ENCODE results near the gene EFCC1.

The EFCC1 gene

GRCh38 chr3:129005526-129006303 is 4.6 kb downstream of the EFCC1 start:
- peaks cover 67% of the 10 kb centered on the region for H3K27me3 ChIP-seq (replicated peaks; ENCODE audit: control insufficient read depth, insufficient read depth, low read length)
- no peak overlapping the region for H3K4me3 ChIP-seq (ENCODE audit: low read length)
- no peaks in the 10 kb centered on the region for H3K36me3 ChIP-seq (ENCODE audit: control insufficient read depth, insufficient read depth, low read length, severe bottlenecking)

DNA sequence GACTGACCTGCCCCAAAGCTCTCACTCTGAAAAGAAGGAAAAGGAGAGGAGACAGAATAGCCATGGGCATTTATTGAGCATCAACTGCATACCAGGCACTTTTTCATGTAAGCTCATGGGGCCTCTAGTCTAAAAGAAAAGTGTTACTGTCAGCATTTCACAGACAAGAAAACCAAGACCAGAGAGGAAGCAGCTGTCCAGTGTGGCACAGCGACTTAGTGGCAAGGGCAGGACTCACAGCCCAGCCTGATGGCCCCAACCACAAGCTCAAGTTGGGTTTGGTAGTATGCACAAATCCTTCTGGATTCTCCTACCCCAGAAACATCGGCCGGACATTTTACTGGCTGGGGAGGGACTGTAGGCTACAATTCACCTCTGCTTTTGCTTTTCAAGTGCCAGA is 5.8 kb downstream of the EFCC1 start:
- no peaks in the 10 kb centered on the region for H3K9me3 ChIP-seq (ENCODE audit: control insufficient read depth, low read length)
- no peak overlapping the region for H3K4me3 ChIP-seq (ENCODE audit: low read length)
- no peaks in the 10 kb centered on the region for H3K4me1 ChIP-seq (ENCODE audit: control insufficient read depth, insufficient read depth, low read length)
- no peak overlapping the region for H3K9ac ChIP-seq (ENCODE audit: low read length)
- H3K27me3 ChIP-seq (replicated peaks; ENCODE audit: control insufficient read depth, insufficient read depth, low read length), result peaks cover 58% of the 10 kb centered on the region
- H3K36me3 ChIP-seq (ENCODE audit: control insufficient read depth, insufficient read depth, low read length, severe bottlenecking), result no peaks in the 10 kb centered on the region
- DNase-seq (ENCODE audit: low read depth), result no peak

More at GRCh38 chr3:129005526-129006303, 4.6 kb downstream of the EFCC1 start:
- Histone ChIP-seq H3K4me1 (ENCODE audit: control insufficient read depth, insufficient read depth, low read length) (no peaks in the 10 kb centered on the region), H3K9ac (ENCODE audit: low read length) (no peak overlapping the region), H3K9me3 (ENCODE audit: control insufficient read depth, low read length) (no peaks in the 10 kb centered on the region)
- peak; percentile 25 for DNase-seq (ENCODE audit: low read depth)

DNA sequence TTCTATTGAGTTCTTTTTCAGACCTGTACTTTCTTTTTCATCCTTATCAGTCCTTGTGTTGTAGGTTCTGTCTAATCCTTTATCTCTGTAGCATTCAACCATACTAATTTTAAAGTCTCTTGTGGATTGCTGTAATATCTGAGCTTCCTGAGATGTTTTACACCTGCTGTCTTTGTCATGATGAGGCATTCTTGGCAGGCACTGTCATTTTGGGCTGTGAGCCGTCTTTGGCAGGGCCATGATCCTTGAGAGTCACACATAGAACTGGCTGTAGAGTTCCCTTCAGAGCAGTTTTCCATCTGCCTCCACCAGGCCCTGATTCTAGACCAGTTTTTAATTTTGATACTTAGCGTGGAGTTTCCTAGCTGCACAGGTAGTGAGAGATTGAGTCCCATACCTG is 6.7 kb downstream of the EFCC1 start:
- H3K9ac ChIP-seq (ENCODE audit: low read length), result no peak overlapping the region
- no peak for DNase-seq (ENCODE audit: low read depth)
- H3K9me3 ChIP-seq (ENCODE audit: control insufficient read depth, low read length), result no peaks in the 10 kb centered on the region
- H3K36me3 ChIP-seq (ENCODE audit: control insufficient read depth, insufficient read depth, low read length, severe bottlenecking), result no peaks in the 10 kb centered on the region
- H3K4me3 ChIP-seq (ENCODE audit: low read length), result no peak overlapping the region
- no peaks in the 10 kb centered on the region for H3K4me1 ChIP-seq (ENCODE audit: control insufficient read depth, insufficient read depth, low read length)
- H3K27me3 ChIP-seq (replicated peaks; ENCODE audit: control insufficient read depth, insufficient read depth, low read length), result peaks cover 51% of the 10 kb centered on the region

DNA sequence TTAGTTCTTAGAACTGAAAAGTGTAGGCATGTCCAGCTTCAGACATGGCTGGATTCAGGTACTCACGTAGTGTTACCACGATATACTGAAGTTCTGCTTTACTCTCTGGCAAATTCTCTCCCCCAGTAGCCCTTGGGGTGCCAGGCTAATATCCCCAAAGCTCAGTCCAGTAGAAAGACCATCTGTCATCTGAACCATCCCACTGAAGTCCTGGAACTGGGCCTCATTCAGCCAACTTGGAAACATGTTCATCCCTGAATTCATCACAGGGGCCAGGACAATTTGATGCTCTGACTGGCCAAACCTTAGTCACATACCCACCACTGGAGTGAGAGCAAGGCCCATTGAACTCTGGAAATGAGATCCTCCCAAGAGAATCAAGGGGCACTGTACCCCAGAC is 8.2 kb downstream of the EFCC1 start:
- no peak for DNase-seq (ENCODE audit: low read depth)
- Histone ChIP-seq H3K9me3 (ENCODE audit: control insufficient read depth, low read length) (no peaks in the 10 kb centered on the region), H3K4me3 (ENCODE audit: low read length) (no peak overlapping the region), H3K36me3 (ENCODE audit: control insufficient read depth, insufficient read depth, low read length, severe bottlenecking) (no peaks in the 10 kb centered on the region), H3K27me3 (replicated peaks; ENCODE audit: control insufficient read depth, insufficient read depth, low read length) (peaks cover 42% of the 10 kb centered on the region), H3K9ac (ENCODE audit: low read length) (no peak overlapping the region), H3K4me1 (ENCODE audit: control insufficient read depth, insufficient read depth, low read length) (no peaks in the 10 kb centered on the region)

GRCh38 chr3:129010310-129010956 is 9.3 kb downstream of the EFCC1 start:
- no peaks in the 10 kb centered on the region for H3K36me3 ChIP-seq (ENCODE audit: control insufficient read depth, insufficient read depth, low read length, severe bottlenecking)
- no peak overlapping the region for H3K9ac ChIP-seq (ENCODE audit: low read length)
- H3K4me1 ChIP-seq (ENCODE audit: control insufficient read depth, insufficient read depth, low read length), result no peaks in the 10 kb centered on the region
- peaks cover 38% of the 10 kb centered on the region for H3K27me3 ChIP-seq (replicated peaks; ENCODE audit: control insufficient read depth, insufficient read depth, low read length)
- no peak overlapping the region for H3K4me3 ChIP-seq (ENCODE audit: low read length)
- no peaks in the 10 kb centered on the region for H3K9me3 ChIP-seq (ENCODE audit: control insufficient read depth, low read length)
- DNase-seq (ENCODE audit: low read depth), result no peak

DNA sequence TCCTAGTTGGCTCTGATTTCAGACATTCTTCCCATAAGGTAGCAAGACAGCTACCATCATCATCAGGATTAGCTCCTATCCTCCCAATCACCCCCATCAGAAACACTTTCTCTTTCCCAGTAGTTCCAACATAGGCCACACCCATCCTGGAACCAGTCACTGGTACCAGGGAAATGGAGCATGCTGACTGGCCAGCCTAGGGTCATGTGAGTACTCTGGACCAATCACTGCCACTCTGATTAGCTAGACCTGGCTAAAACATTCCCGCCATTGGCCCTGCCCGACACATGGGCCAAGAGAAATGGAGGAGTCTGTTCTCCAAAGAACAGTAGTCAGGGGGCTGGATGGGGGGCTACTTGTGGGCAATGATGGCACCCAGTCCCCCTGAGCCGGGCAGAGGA is 12.4 kb downstream of the EFCC1 start:
- Histone ChIP-seq H3K27me3 (replicated peaks; ENCODE audit: control insufficient read depth, insufficient read depth, low read length) (peaks cover 18% of the 10 kb centered on the region), H3K36me3 (ENCODE audit: control insufficient read depth, insufficient read depth, low read length, severe bottlenecking) (no peaks in the 10 kb centered on the region), H3K4me1 (ENCODE audit: control insufficient read depth, insufficient read depth, low read length) (no peaks in the 10 kb centered on the region), H3K9me3 (ENCODE audit: control insufficient read depth, low read length) (no peaks in the 10 kb centered on the region), H3K4me3 (ENCODE audit: low read length) (no peak overlapping the region), H3K9ac (ENCODE audit: low read length) (no peak overlapping the region)
- DNase-seq (ENCODE audit: low read depth), result no peak

DNA sequence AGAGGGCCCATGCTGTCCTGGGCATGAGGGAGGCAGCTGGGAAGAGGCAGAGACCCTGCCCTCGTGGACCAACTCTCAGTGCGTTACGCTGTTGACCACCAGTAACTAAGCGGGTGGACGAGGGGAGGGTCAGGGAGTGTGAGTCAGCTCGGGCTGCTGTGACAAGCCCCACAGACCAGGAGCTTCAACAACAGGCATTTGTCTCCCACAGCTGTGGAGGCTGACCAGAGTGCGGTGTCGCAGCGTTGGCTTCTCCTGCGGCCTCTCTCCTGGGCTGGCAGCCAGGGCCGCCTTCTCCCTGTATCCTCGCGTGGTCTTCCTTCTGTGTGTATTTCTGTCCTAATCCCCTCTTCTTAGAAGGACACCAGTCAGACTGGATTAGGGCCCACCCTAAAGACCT is 13.0 kb downstream of the EFCC1 start:
- H3K36me3 ChIP-seq (ENCODE audit: control insufficient read depth, insufficient read depth, low read length, severe bottlenecking), result no peaks in the 10 kb centered on the region
- H3K27me3 ChIP-seq (replicated peaks; ENCODE audit: control insufficient read depth, insufficient read depth, low read length), result peaks cover 23% of the 10 kb centered on the region
- no peaks in the 10 kb centered on the region for H3K4me1 ChIP-seq (ENCODE audit: control insufficient read depth, insufficient read depth, low read length)
- no peak overlapping the region for H3K4me3 ChIP-seq (ENCODE audit: low read length)
- H3K9ac ChIP-seq (ENCODE audit: low read length), result no peak overlapping the region
- no peaks in the 10 kb centered on the region for H3K9me3 ChIP-seq (ENCODE audit: control insufficient read depth, low read length)
- DNase-seq (ENCODE audit: low read depth), result no peak

DNA sequence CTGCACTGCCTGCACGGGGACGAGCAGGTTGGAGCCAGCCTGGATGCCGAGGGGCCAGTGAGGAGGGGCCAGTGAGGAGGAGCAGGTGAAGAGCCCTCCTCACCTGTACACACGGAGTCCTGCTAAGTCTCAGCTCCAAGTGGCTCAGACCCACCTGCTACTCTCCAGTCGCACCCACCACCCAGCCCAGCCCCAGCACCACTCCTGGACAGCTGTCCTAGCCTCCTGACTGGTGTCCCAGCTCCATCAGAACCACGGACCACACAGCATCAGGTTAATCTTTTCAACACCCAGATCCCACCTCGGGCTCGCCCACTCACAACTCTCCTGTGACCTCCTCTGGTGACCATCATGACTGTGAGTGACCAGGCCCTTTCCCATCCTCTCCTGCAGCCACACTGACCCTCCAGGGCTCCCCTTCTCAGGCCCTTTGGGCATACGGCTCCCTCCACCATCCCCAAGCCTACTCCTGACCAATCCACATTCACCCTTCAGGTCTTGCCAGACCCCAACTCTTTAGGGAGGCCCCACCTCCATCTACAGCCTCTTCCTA is 13.8 kb downstream of the EFCC1 start:
- Histone ChIP-seq H3K4me1 (ENCODE audit: control insufficient read depth, insufficient read depth, low read length) (no peaks in the 10 kb centered on the region), H3K9me3 (ENCODE audit: control insufficient read depth, low read length) (no peaks in the 10 kb centered on the region), H3K27me3 (replicated peaks; ENCODE audit: control insufficient read depth, insufficient read depth, low read length) (peaks cover 20% of the 10 kb centered on the region), H3K9ac (ENCODE audit: low read length) (no peak overlapping the region), H3K4me3 (ENCODE audit: low read length) (no peak overlapping the region), H3K36me3 (ENCODE audit: control insufficient read depth, insufficient read depth, low read length, severe bottlenecking) (no peaks in the 10 kb centered on the region)
- DNase-seq (ENCODE audit: low read depth), result no peak

DNA sequence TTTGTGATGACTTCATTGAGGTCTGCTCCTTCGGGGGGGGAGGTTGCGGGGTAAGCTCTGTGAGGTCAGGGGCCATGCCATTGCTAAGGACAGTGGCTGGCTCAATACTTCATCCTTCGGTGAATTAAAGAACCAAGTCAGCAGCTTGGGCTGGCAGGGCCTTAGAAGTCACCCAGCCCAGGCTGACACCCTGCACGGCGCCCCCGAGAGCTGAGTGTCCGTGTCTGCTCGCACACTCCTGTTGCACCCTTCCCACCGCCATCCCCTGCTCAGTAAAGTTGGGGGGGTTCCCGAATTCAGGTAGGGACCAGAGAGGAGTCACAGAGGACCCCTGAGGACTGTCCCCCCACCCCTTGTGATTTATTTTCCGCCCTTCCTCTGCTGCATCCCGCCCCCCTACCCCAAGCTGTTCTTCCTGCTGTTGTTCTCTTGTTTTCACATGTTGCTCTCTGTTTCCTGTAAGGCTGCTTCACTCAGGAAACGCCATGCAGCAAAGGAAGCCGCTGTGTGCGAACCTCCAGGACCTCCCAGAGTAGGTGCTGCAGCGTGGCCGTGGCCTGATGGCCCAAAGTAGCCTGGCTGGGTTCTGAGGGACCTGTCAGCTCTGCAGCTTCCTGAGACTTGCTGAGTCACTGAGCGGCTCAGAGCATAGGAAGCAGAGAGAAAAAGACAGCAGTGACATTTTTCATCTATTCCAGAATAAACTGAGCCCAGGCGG is 14.4 kb downstream of the EFCC1 start:
- H3K9ac ChIP-seq (ENCODE audit: low read length), result no peak overlapping the region
- peaks cover 20% of the 10 kb centered on the region for H3K27me3 ChIP-seq (replicated peaks; ENCODE audit: control insufficient read depth, insufficient read depth, low read length)
- no peaks in the 10 kb centered on the region for H3K9me3 ChIP-seq (ENCODE audit: control insufficient read depth, low read length)
- no peak for DNase-seq (ENCODE audit: low read depth)
- no peak overlapping the region for H3K4me3 ChIP-seq (ENCODE audit: low read length)
- no peaks in the 10 kb centered on the region for H3K36me3 ChIP-seq (ENCODE audit: control insufficient read depth, insufficient read depth, low read length, severe bottlenecking)
- no peaks in the 10 kb centered on the region for H3K4me1 ChIP-seq (ENCODE audit: control insufficient read depth, insufficient read depth, low read length)

DNA sequence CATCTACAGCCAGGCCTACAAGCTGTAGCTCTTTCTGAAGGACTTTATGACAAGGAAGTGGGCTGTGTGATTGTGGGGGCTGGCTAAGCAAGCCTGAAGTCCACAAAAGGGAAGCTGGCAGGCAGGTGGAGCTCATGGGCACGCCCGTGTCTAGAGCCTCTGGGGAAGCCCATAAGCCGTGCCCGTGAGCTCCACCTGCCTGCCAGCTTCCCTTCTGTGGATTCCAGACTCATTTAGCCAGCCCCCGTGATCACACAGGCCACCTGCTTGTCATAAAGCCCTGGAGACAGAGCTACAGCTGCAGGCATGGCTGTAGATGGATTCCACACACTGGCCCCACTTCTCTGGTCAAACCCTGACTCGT is 15.2 kb downstream of the EFCC1 start:
- Histone ChIP-seq H3K9me3 (ENCODE audit: control insufficient read depth, low read length) (no peaks in the 10 kb centered on the region), H3K4me3 (ENCODE audit: low read length) (no peak overlapping the region), H3K9ac (ENCODE audit: low read length) (no peak overlapping the region), H3K36me3 (ENCODE audit: control insufficient read depth, insufficient read depth, low read length, severe bottlenecking) (no peaks in the 10 kb centered on the region), H3K27me3 (replicated peaks; ENCODE audit: control insufficient read depth, insufficient read depth, low read length) (peaks cover 26% of the 10 kb centered on the region), H3K4me1 (ENCODE audit: control insufficient read depth, insufficient read depth, low read length) (no peaks in the 10 kb centered on the region)
- DNase-seq (ENCODE audit: low read depth), result no peak

DNA sequence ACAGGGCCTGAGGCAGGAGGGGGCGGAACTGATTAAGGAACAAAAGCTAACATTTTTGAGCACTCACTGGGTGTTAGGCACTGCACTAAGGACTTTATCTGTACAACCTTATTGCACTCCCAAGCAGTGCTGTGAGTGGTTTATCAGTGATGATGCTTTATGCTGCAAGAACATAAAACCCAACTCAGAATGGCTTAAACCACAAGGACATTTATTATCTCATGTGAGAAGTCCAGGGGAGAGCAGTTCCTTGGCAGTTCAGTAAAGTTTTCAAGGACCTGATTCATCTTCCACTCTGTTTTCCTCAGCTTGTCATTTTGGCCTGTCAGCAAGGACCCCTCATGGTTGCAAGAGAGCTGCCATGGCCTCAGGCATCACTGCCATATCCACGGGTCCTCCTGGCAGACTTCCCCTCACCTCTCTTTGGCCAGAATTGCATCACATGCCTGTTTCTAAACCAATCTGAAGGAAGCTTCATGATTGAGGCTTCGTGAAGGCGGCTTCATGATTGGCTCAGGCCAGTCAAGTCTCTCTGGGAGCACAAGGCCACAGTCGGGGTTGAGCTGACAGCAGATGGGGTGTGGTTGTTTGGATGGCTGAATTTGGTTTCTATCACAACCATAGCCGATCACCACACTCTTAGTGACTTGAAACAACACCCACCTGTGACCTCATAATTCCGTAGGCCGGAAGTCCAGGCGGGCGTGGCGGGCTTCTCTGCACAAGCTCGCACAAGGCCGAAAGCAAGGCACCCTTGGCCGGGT is 15.8 kb downstream of the EFCC1 start:
- no peaks in the 10 kb centered on the region for H3K4me1 ChIP-seq (ENCODE audit: control insufficient read depth, insufficient read depth, low read length)
- H3K9ac ChIP-seq (ENCODE audit: low read length), result no peak overlapping the region
- peaks cover 23% of the 10 kb centered on the region for H3K27me3 ChIP-seq (replicated peaks; ENCODE audit: control insufficient read depth, insufficient read depth, low read length)
- H3K4me3 ChIP-seq (ENCODE audit: low read length), result no peak overlapping the region
- no peaks in the 10 kb centered on the region for H3K9me3 ChIP-seq (ENCODE audit: control insufficient read depth, low read length)
- DNase-seq (ENCODE audit: low read depth), result no peak
- no peaks in the 10 kb centered on the region for H3K36me3 ChIP-seq (ENCODE audit: control insufficient read depth, insufficient read depth, low read length, severe bottlenecking)

Data from adipocyte (in vitro differentiated cells).